HG03354 (cell line): ENCODE results near the gene CLEC2B.

Source experiments
- ATAC-seq: cut with Tn5 transposase; IDR thresholded peaks from one replicate; pipeline ENCODE4 v1.9.1; 2021; ENCODE audit warnings: mild to moderate bottlenecking; ENCODE audit not compliant: unreplicated experiment, poor library complexity, severe bottlenecking

CLEC2B gene

GRCh38 chr12:9872162-9872561, 3.0 kb upstream of the CLEC2B start:
- no peak for ATAC-seq

GRCh38 chr12:9870286-9870866, 1.2 kb upstream of the CLEC2B start:
- ATAC-seq, result no peak

GRCh38 chr12:9868951-9869306, 225 bp downstream of the CLEC2B start:
- no peak for ATAC-seq

- ATAC-seq, result no peak
These were observed 798 bp downstream of the CLEC2B start for GRCh38 chr12:9868311-9868801.

- ATAC-seq, result no peak
These were observed 1.6 kb downstream of the CLEC2B start for GRCh38 chr12:9867531-9867930.

- no peak for ATAC-seq
These were observed 2.3 kb downstream of the CLEC2B start for GRCh38 chr12:9866860-9867269.

- ATAC-seq, result no peak
These were observed 4.1 kb downstream of the CLEC2B start for GRCh38 chr12:9864913-9865675.

GRCh38 chr12:9858135-9858534, 11.0 kb downstream of the CLEC2B start:
- ATAC-seq, result no peak

GRCh38 chr12:9856894-9857293, 12.3 kb downstream of the CLEC2B start:
- no peak for ATAC-seq

GRCh38 chr12:9856151-9856550, 13.0 kb downstream of the CLEC2B start:
- no peak for ATAC-seq

- no peak for ATAC-seq
These were observed 17.2 kb downstream of the CLEC2B start for GRCh38 chr12:9851927-9852326.

GRCh38 chr12:9851050-9851449, 18.1 kb downstream of the CLEC2B start:
- no peak for ATAC-seq

- no peak for ATAC-seq
These were observed 20.3 kb downstream of the CLEC2B start for GRCh38 chr12:9848899-9849298.

- ATAC-seq, result no peak
These were observed 25.7 kb downstream of the CLEC2B start for GRCh38 chr12:9843407-9843806.

GRCh38 chr12:9831720-9832119, 37.4 kb downstream of the CLEC2B start:
- ATAC-seq, result no peak

- no peak for ATAC-seq
These were observed 39.2 kb downstream of the CLEC2B start for GRCh38 chr12:9829982-9830381.

GRCh38 chr12:9829483-9829882, 39.7 kb downstream of the CLEC2B start:
- no peak for ATAC-seq

- no peak for ATAC-seq
These were observed 41.8 kb downstream of the CLEC2B start, which contains the start of gene KLRF1 for GRCh38 chr12:9827209-9827888. Gene KLRF1 (plus strand): TSS chr12:9827481. CDS start chr12:9827545, 64 bp downstream.

- no peak for ATAC-seq
These were observed 48.7 kb downstream of the CLEC2B start for GRCh38 chr12:9820281-9820930.
